Measurements from ENCODE around the gene CGB7. TPM values are rescaled to one million over a fixed set of nuclear protein-coding genes. Genes with fewer than 3 reads are reported as not detected.

CGB7 gene
- total RNA-seq (ENCODE audit: low replicate concordance): 0.09 TPM in 1 of 2 replicates, not detected in the other

DNA sequence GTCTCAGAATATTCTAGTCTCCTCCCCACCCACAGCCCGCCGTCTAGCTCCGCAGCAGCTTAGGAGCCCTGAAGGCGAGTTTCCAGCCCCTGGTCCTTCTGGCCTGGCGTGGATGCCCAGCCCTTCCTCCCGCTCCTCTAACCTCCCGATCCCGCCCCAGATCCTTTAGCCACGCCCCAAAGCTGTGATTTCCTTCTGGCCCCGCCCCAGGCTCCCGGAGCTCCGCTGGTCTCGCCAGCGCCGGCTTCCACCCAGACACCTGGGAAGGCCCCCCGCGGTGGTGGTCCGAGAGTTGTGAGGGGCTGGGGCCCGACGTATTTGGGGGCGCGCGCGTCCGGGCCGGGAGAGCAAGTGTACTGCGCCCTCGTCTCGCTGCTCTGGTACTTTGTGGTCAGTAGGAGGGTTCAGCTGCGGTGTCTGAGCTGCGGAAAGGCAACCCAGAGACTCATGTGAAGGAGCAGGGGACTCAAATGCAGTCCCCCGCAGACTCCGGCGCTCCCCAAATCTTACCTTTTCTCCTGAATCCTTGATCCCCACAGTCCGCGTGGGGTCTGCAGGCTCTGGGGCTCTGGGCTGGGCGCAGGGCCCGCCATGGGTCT is at the start of gene CGB7:
CGB7 (minus strand) TSS at position 114 of the 599 bp plus-strand sequence. CDS start 2,374 bp downstream, outside the sequence.
- peak; percentile 50 for DNase-seq (ENCODE audit: low read depth)
- TF ChIP-seq, protein P1, sequence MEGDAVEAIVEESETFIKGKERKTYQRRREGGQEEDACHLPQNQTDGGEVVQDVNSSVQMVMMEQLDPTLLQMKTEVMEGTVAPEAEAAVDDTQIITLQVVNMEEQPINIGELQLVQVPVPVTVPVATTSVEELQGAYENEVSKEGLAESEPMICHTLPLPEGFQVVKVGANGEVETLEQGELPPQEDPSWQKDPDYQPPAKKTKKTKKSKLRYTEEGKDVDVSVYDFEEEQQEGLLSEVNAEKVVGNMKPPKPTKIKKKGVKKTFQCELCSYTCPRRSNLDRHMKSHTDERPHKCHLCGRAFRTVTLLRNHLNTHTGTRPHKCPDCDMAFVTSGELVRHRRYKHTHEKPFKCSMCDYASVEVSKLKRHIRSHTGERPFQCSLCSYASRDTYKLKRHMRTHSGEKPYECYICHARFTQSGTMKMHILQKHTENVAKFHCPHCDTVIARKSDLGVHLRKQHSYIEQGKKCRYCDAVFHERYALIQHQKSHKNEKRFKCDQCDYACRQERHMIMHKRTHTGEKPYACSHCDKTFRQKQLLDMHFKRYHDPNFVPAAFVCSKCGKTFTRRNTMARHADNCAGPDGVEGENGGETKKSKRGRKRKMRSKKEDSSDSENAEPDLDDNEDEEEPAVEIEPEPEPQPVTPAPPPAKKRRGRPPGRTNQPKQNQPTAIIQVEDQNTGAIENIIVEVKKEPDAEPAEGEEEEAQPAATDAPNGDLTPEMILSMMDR (IDR thresholded peaks at IDR 0.05; ENCODE audit: insufficient read depth, low read length): no peak

GRCh38 chr19:49106648-49107135 is 49.1 kb upstream of the CGB7 start:
- no peak overlapping the region for H3K4me3 ChIP-seq (ENCODE audit: low read depth, low read length)
- DNase-seq (ENCODE audit: low read depth): peak; percentile 41
- TF ChIP-seq, protein P1 (IDR thresholded peaks at IDR 0.05; ENCODE audit: insufficient read depth, low read length): peak; percentile 79

More for the DNA sequence above, at the start of gene CGB7:
- H3K4me3 ChIP-seq (ENCODE audit: low read depth, low read length): peak within 1 kb of the TSS; percentile 66

DNA sequence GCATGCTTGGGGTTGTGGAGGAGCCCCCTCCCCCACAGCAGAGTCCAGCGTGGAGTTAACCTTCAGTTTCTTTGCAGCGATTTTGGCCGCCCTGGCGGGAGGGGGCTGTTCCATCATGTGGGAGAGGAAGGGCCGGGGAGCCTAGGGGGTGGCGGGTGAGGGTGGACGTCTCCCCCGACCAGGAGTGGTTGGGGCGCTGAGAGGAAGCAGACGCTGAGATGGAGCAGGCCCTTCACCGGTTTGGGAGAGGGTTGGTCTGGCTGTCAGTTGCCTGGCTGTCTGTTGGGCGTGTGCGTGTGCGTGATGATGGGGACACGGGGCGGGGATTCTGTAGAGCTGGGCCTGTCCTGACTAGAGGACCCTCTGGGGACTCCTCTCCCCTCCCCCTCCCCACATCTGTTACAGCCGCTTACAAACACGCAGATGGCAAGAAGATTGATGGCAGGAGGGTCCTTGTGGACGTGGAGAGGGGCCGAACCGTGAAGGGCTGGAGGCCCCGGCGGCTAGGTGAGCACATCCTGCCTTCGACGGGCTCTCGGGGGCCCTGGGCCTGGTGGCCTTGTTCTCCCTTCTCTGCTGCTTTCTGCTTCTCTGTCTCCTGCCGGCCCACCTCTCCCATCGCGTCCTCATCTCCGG is 46.8 kb upstream of the CGB7 start:
- TF ChIP-seq, protein P1 (IDR thresholded peaks at IDR 0.05; ENCODE audit: insufficient read depth, low read length): no peak
- no peak for DNase-seq (ENCODE audit: low read depth)
- H3K4me3 ChIP-seq (ENCODE audit: low read depth, low read length): no peak overlapping the region

GRCh38 chr19:49103331-49104085 is 46.0 kb upstream of the CGB7 start:
- DNase-seq (ENCODE audit: low read depth): no peak
- no peak overlapping the region for H3K4me3 ChIP-seq (ENCODE audit: low read depth, low read length)
- TF ChIP-seq, protein P1 (IDR thresholded peaks at IDR 0.05; ENCODE audit: insufficient read depth, low read length): no peak

GRCh38 chr19:49102303-49102702 is 44.8 kb upstream of the CGB7 start:
- H3K4me3 ChIP-seq (ENCODE audit: low read depth, low read length): no peak overlapping the region
- DNase-seq (ENCODE audit: low read depth): no peak
- TF ChIP-seq, protein P1 (IDR thresholded peaks at IDR 0.05; ENCODE audit: insufficient read depth, low read length): no peak

GRCh38 chr19:49101160-49101559 is 43.6 kb upstream of the CGB7 start:
- DNase-seq (ENCODE audit: low read depth): no peak
- no peak overlapping the region for H3K4me3 ChIP-seq (ENCODE audit: low read depth, low read length)
- TF ChIP-seq, protein P1 (IDR thresholded peaks at IDR 0.05; ENCODE audit: insufficient read depth, low read length): no peak

Measured in fibroblast of the aortic adventitia (primary cell).